HepG2 (cell line): ENCODE data around the gene PCDHGA12. TPM values are rescaled to one million over a fixed set of nuclear protein-coding genes. Genes with fewer than 3 reads are reported as not detected.

Experiments used
- ATAC-seq: fragments of 200-7000 bp; cut with Tn5 transposase; 3 replicates; pipeline ENCODE4 v1.9.1; 2020; ENCODE audit warnings: mild to moderate bottlenecking, moderate library complexity
- BruUV-seq: library from RNA; stranded (reverse); fragments of 400-500 nt; replicated peaks from 2 replicates; lab custom pipeline; 2021; lab: Mats Ljungman, UMichigan
- CTCF ChIA-PET: fragments of 300-600 bp; formaldehyde crosslinking; extraction: SDS; loops from one replicate; lab custom pipeline; 2021; ENCODE audit warnings: low total read pairs, inconsistent platforms, low intra/inter-chr PET ratio; lab: Yijun Ruan, JAX
- POLR2A ChIA-PET: fragments of 350-600 bp; sonication (Branson Sonifier 250); formaldehyde crosslinking; loops from one replicate; lab custom pipeline; 2020; ENCODE audit warnings: antibody characterized with exemption, inconsistent platforms; lab: Yijun Ruan, JAX
- DNase-seq: peaks from one replicate; pipeline ENCODE4 v3.0.0-alpha.2; 2015; ENCODE audit warnings: low spot score
- FAIRE-seq: peaks from 3 replicates; lab custom pipeline; 2011; peaks lifted over from hg19 to GRCh38; lab: Jason Lieb, UNC
- H2AFZ ChIP-seq: one replicate; pipeline ENCODE4 v1.6.1; 2011; ENCODE audit warnings: low read length, inconsistent platforms
- H3K27ac ChIP-seq: fragments of 300-600 bp; 3 replicates; pipeline ENCODE4 v1.8.0; 2011; ENCODE audit warnings: mixed run types, mild to moderate bottlenecking, mixed read lengths, low read length, inconsistent platforms; ENCODE audit not compliant: insufficient read depth; ENCODE audit errors: extremely low read length
- H3K27me3 ChIP-seq, 2 experiments: fragments of 200-600 bp in 1 of 2; 2 replicates in 1 of 2; 3 replicates in 1 of 2; pipeline versions ENCODE4 v1.6.0 to v1.8.0; 2011; ENCODE audit warnings: low read length in 2 of 2, mild to moderate bottlenecking in 2 of 2, moderate library complexity in 2 of 2, inconsistent platforms in 1 of 2; ENCODE audit not compliant: insufficient read depth in 2 of 2, control insufficient read depth in 1 of 2
- H3K36me3 ChIP-seq, 2 experiments: fragments of 200-600 bp in 1 of 2; replicated peaks in 1 of 2; 2 replicates in 1 of 2; 3 replicates in 1 of 2; pipeline versions ENCODE4 v1.5.1 to v1.8.0; 2011; ENCODE audit warnings: low read length in 2 of 2, inconsistent platforms in 1 of 2; ENCODE audit not compliant: insufficient read depth in 2 of 2, control insufficient read depth in 1 of 2
- H3K4me1 ChIP-seq: 2 replicates; pipeline ENCODE4 v1.5.1; 2012; ENCODE audit warnings: low read length, inconsistent platforms; ENCODE audit not compliant: insufficient read depth
- H3K4me2 ChIP-seq: 2 replicates; pipeline ENCODE4 v1.6.0; 2011; ENCODE audit warnings: low read depth, low read length, inconsistent platforms
- H3K4me3 ChIP-seq, 3 experiments: fragments of 200-600 bp in 1 of 3; sonication (generic), shearing (Covaris generic) in 1 of 3; replicated peaks in 1 of 3; 2 replicates each; pipeline ENCODE4 v1.5.1; 2011 to 2016; ENCODE audit warnings: low read length in 3 of 3, inconsistent platforms in 2 of 3, low read depth in 2 of 3, mild to moderate bottlenecking in 2 of 3, control low read depth in 1 of 3, mixed read lengths in 1 of 3; ENCODE audit not compliant: insufficient read depth in 1 of 3
- H3K79me2 ChIP-seq: one replicate; pipeline ENCODE4 v1.6.1; 2011; ENCODE audit warnings: low read length, inconsistent platforms; ENCODE audit not compliant: insufficient read depth
- H3K9ac ChIP-seq: 2 replicates; pipeline ENCODE4 v1.6.0; 2011; ENCODE audit warnings: mild to moderate bottlenecking, low read depth, low read length, inconsistent platforms; ENCODE audit not compliant: insufficient read depth
- H3K9me3 ChIP-seq: 2 replicates; pipeline ENCODE4 v1.5.1; 2012; ENCODE audit warnings: mild to moderate bottlenecking, low read length
- H4K20me1 ChIP-seq: 2 replicates; pipeline ENCODE4 v1.6.0; 2011; ENCODE audit warnings: inconsistent platforms, mild to moderate bottlenecking, low read length, moderate library complexity; ENCODE audit not compliant: insufficient read depth
- AKNA ChIP-seq: sonication (generic); formaldehyde crosslinking; IDR thresholded peaks from 2 replicates; pipeline ENCODE4 v1.4.0; 2020; ENCODE audit warnings: missing genetic modification reagents, borderline replicate concordance
- GATA4 ChIP-seq: sonication (generic); IDR thresholded peaks from 2 replicates; pipeline ENCODE4 v1.6.1; 2016; ENCODE audit warnings: antibody characterized with exemption, low read depth, borderline replicate concordance
- KAT7 ChIP-seq: IDR thresholded peaks from 2 replicates; pipeline ENCODE4 v1.6.1; 2018; ENCODE audit warnings: borderline replicate concordance, missing compliant biosample characterization
- NFATC3 ChIP-seq: sonication (generic); formaldehyde crosslinking; IDR thresholded peaks from 2 replicates; pipeline ENCODE4 v1.5.1; 2020; ENCODE audit warnings: mild to moderate bottlenecking, missing genetic modification reagents
- RNF2 ChIP-seq: fragments of 450-650 bp; conservative IDR thresholded peaks from 2 replicates; pipeline ENCODE4 v1.6.1; 2016; ENCODE audit warnings: low read depth
- SRSF1 ChIP-seq: fragments of 200-400 bp; formaldehyde crosslinking; optimal IDR thresholded peaks from 2 replicates; pipeline ENCODE3; 2017; ENCODE audit warnings: mild to moderate bottlenecking, low read depth, low read length, moderate library complexity
- ZEB1 ChIP-seq: IDR thresholded peaks from 2 replicates; pipeline ENCODE4 v1.6.1; 2012; ENCODE audit warnings: mild to moderate bottlenecking, low read depth, inconsistent platforms; ENCODE audit not compliant: insufficient replicate concordance
- ZNF264 ChIP-seq: sonication (generic); formaldehyde crosslinking; IDR thresholded peaks from 2 replicates; pipeline ENCODE4 v1.4.0; 2020; ENCODE audit warnings: missing genetic modification reagents
- ZNF781 ChIP-seq: sonication (generic); formaldehyde crosslinking; IDR thresholded peaks from 2 replicates; pipeline ENCODE4 v1.5.1; 2020; ENCODE audit warnings: borderline replicate concordance, mild to moderate bottlenecking, missing genetic modification reagents; ENCODE audit errors: not compliant biosample characterization
- WGBS: methylation state at CpG from one replicate; pipeline ENCODE4 v1.1.6; 2017; ENCODE audit warnings: low lambda C conversion rate; 5-methylcytosine and 5-hydroxymethylcytosine counted together
- in situ Hi-C: cut with HindIII; loops from 2 replicates; pipeline ENCODE4 v1.10.0; 2017; ENCODE audit warnings: low pct_unique_long_range_greater_than_20kb; ENCODE audit not compliant: extremely low pct_ligation_motif_present
- intact Hi-C: fragments of 100-400 bp; cut with micrococcal nuclease; formaldehyde crosslinking; loops from one replicate; pipeline ENCODE4 v1.10.0; 2022; ENCODE audit not compliant: unreplicated experiment
- polyA plus RNA-seq, 8 experiments: library from polyadenylated mRNA; depleted of rRNA in 3 of 8; stranded (reverse) in 7 of 8; unstranded in 1 of 8; fragments of >200 nt; fragmentation: Illumina TruSeq in 4 of 8; extraction: Trizol in 4 of 8; gene quantifications; 2 replicates each; pipeline versions ENCODE4 v1.2.1 to v1.2.3, GENCODE V29; 2011 to 2016; ENCODE audit warnings: low read depth in 4 of 8, missing spikeins in 1 of 8, mixed read lengths in 1 of 8; ENCODE audit not compliant: insufficient read depth in 1 of 8
- total RNA-seq, 5 experiments: library from RNA; depleted of rRNA; stranded (reverse); fragments of >200 nt; fragmentation: Illumina TruSeq; extraction: Trizol; gene quantifications; 2 replicates each; pipeline ENCODE4 v1.2.3, GENCODE V29; 2016; ENCODE audit warnings: low read depth in 1 of 5
- TF ChIP-seq, protein P1 (sequence below): sonication (generic); formaldehyde crosslinking; IDR thresholded peaks from 2 replicates; pipeline ENCODE4 v1.4.0; 2020; ENCODE audit warnings: missing genetic modification reagents

PCDHGA12 gene
- total and polyA plus RNA-seq, 2 of the 13 experiments (the other 11 are each of a cell fraction or from before 2014, with no cell fraction given) = 0.07 to 0.13 TPM

GRCh38 chr5:141382469-141383294, 47.6 kb upstream of the PCDHGA12 start, which contains the start of gene PCDHGA7:
TSS of gene PCDHGA7 (plus strand) at chr5:141382742. CDS start at chr5:141382900, 158 bp downstream.
- H3K79me2 ChIP-seq = no peaks in the 10 kb centered on the region
- intact Hi-C loops = no loop called here
- DNase-seq (no peak), ATAC-seq (no peak), FAIRE-seq (no peak)
- H3K36me3 ChIP-seq = no peaks in the 10 kb centered on the region
- no peaks in the 10 kb centered on the region for H3K27me3 ChIP-seq
- no TSS peak for BruUV-seq
- H3K4me1 ChIP-seq = no peaks in the 10 kb centered on the region
- no peaks in the 10 kb centered on the region; the same call in 1 of the 2 replicates for H3K9me3 ChIP-seq
- H3K9ac ChIP-seq = no peak within 1 kb of the TSS
- ChIA-PET CTCF (no interaction called here), POLR2A (no interaction called here)
- in situ Hi-C loops = no loop called here
- no peak for TF ChIP-seq GATA4
- TF ChIP-seq SRSF1 = no peak
- TF ChIP-seq ZEB1 = no peak
- TF ChIP-seq AKNA = no peak
- TF ChIP-seq KAT7 (CRISPR knock-in tag) = no peak
- TF ChIP-seq ZNF781 (CRISPR knock-in tag) = no peak
- TF ChIP-seq, protein P1, sequence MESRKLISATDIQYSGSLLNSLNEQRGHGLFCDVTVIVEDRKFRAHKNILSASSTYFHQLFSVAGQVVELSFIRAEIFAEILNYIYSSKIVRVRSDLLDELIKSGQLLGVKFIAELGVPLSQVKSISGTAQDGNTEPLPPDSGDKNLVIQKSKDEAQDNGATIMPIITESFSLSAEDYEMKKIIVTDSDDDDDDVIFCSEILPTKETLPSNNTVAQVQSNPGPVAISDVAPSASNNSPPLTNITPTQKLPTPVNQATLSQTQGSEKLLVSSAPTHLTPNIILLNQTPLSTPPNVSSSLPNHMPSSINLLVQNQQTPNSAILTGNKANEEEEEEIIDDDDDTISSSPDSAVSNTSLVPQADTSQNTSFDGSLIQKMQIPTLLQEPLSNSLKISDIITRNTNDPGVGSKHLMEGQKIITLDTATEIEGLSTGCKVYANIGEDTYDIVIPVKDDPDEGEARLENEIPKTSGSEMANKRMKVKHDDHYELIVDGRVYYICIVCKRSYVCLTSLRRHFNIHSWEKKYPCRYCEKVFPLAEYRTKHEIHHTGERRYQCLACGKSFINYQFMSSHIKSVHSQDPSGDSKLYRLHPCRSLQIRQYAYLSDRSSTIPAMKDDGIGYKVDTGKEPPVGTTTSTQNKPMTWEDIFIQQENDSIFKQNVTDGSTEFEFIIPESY (CRISPR knock-in tag) = no peak
- TF ChIP-seq RNF2 = no peak
- no peak for TF ChIP-seq NFATC3 (CRISPR knock-in tag)
- TF ChIP-seq ZNF264 (CRISPR knock-in tag) = no peak
- H3K27ac ChIP-seq = no peak within 1 kb of the TSS
- no peaks in the 10 kb centered on the region for H4K20me1 ChIP-seq
- 75% methylated on average over 37 of the region's 37 CpGs for WGBS
- no peak within 1 kb of the TSS for H3K4me3 ChIP-seq
- no peak within 1 kb of the TSS for H3K4me2 ChIP-seq
- H2AFZ ChIP-seq = no peak within 1 kb of the TSS
